GM23248 (cell line): Measurements from ENCODE around the gene TBC1D22A.

Experiments used
- EZH2 ChIP-seq: fragments of 200-600 bp; sonication (generic); IDR thresholded peaks from 2 replicates; pipeline ENCODE4 v1.6.1; 2018; ENCODE audit warnings: antibody characterized with exemption, mild to moderate bottlenecking; ENCODE audit not compliant: insufficient read depth, poor library complexity, severe bottlenecking
- EZH2phosphoT487 ChIP-seq: fragments of 200-600 bp; sonication (generic); IDR thresholded peaks from 2 replicates; pipeline ENCODE4 v1.6.1; 2018; ENCODE audit warnings: antibody characterized with exemption, moderate library complexity, mild to moderate bottlenecking, low read depth; ENCODE audit not compliant: insufficient read depth

- no peak for TF ChIP-seq EZH2phosphoT487
- no peak for TF ChIP-seq EZH2
These were observed 231.2 kb downstream of the TBC1D22A start for GRCh38 chr22:46993633-46994032.
